Hepatocyte (in vitro differentiated cells): ENCODE data around the gene KRTAP20-1.

Source experiments
- EZH2 ChIP-seq: fragments of 200-600 bp; sonication (generic); IDR thresholded peaks from 2 replicates; pipeline ENCODE4 v1.6.1; 2016; ENCODE audit warnings: antibody characterized with exemption, mild to moderate bottlenecking, borderline replicate concordance
- EZH2phosphoT487 ChIP-seq: fragments of 200-600 bp; sonication (generic); IDR thresholded peaks from one replicate; pipeline ENCODE4 v1.6.1; 2018; ENCODE audit warnings: antibody characterized with exemption, mild to moderate bottlenecking, low read depth, moderate library complexity; ENCODE audit not compliant: unreplicated experiment, severe bottlenecking
- TF ChIP-seq, protein P1 (sequence below): fragments of 200-600 bp; sonication (generic); IDR thresholded peaks from 2 replicates; pipeline ENCODE4 v1.5.1; 2016; ENCODE audit warnings: antibody characterized with exemption, mild to moderate bottlenecking; ENCODE audit not compliant: poor library complexity

- TF ChIP-seq, protein P1, sequence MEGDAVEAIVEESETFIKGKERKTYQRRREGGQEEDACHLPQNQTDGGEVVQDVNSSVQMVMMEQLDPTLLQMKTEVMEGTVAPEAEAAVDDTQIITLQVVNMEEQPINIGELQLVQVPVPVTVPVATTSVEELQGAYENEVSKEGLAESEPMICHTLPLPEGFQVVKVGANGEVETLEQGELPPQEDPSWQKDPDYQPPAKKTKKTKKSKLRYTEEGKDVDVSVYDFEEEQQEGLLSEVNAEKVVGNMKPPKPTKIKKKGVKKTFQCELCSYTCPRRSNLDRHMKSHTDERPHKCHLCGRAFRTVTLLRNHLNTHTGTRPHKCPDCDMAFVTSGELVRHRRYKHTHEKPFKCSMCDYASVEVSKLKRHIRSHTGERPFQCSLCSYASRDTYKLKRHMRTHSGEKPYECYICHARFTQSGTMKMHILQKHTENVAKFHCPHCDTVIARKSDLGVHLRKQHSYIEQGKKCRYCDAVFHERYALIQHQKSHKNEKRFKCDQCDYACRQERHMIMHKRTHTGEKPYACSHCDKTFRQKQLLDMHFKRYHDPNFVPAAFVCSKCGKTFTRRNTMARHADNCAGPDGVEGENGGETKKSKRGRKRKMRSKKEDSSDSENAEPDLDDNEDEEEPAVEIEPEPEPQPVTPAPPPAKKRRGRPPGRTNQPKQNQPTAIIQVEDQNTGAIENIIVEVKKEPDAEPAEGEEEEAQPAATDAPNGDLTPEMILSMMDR: no peak
- no peak for TF ChIP-seq EZH2
- TF ChIP-seq EZH2phosphoT487: no peak
Measured at GRCh38 chr21:30629200-30629599, 13.0 kb downstream of the KRTAP20-1 start.
